Esophagus mucosa (tissue), 1 donor: ENCODE measurements around the gene FNTB. TPM values are rescaled to one million over a fixed set of nuclear protein-coding genes. Genes with fewer than 3 reads are reported as not detected.

ENCODE experiments used
- ATAC-seq: fragments of 200-7000 bp; cut with Tn5 transposase; one replicate; pipeline ENCODE4 v1.9.1; 2020
- total RNA-seq: library from RNA; stranded (reverse); gene quantifications from one replicate; pipeline ENCODE4 v1.2.4, GENCODE V29; 2023
- donor health status: DM: yes; HTN: yes; CAD: no.

FNTB gene
- total RNA-seq, 1 donor from 2014 or later, result 22.6 TPM

- peak; percentile 85 for ATAC-seq
Measured at GRCh38 chr14:65092349-65092748, 105.7 kb downstream of the FNTB start.

GRCh38 chr14:65095633-65096205 lies 109.0 kb downstream of the FNTB start:
- ATAC-seq, result no peak

GRCh38 chr14:65096323-65097089 lies 109.8 kb downstream of the FNTB start:
- no peak for ATAC-seq

DNA sequence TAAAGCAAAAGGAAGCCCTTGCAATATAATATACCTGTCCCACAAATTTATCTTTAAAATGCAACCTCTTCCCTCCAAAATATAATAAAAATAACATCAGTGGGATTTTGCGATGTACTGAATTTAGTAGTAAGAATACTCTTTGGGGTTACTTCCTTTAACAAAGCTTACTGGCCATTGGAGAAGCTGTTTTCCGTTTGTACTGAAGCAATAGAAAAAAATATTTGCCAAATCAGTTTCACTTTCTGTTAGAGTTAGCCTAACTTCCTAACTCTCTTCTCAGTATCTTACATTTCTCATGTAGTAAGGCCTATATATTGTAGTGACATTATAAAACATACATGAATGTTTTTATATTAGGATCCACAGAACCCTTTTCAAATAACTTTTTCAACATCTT lies 111.9 kb downstream of the FNTB start:
- no peak for ATAC-seq

DNA sequence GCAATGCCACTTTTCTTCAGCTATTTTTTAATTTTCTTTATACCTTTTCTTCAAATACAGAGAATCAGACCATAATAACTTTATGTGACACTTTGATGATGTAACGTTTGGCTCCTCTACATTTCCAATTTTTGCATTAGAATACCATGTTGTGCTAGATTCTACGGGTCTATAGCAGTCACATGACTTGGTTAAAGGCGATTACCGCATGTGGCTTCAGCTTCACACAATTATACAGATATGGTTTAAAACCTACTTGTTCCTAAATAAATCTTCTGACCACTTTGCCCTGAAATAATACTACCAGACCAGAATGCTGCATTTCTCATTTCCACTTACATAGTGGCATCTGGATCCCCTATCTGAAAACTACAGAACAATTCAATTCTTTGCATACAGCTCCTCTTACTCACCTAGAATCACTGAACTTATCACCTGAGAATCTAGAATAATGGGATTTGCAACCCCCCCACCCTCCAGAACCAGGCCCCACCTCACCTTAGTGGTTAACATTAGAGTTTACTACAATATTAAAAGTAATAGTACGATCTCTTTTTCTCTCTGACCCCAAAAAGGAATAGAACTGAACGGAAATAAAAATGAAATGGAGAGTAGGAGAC lies 114.3 kb downstream of the FNTB start:
- no peak for ATAC-seq

DNA sequence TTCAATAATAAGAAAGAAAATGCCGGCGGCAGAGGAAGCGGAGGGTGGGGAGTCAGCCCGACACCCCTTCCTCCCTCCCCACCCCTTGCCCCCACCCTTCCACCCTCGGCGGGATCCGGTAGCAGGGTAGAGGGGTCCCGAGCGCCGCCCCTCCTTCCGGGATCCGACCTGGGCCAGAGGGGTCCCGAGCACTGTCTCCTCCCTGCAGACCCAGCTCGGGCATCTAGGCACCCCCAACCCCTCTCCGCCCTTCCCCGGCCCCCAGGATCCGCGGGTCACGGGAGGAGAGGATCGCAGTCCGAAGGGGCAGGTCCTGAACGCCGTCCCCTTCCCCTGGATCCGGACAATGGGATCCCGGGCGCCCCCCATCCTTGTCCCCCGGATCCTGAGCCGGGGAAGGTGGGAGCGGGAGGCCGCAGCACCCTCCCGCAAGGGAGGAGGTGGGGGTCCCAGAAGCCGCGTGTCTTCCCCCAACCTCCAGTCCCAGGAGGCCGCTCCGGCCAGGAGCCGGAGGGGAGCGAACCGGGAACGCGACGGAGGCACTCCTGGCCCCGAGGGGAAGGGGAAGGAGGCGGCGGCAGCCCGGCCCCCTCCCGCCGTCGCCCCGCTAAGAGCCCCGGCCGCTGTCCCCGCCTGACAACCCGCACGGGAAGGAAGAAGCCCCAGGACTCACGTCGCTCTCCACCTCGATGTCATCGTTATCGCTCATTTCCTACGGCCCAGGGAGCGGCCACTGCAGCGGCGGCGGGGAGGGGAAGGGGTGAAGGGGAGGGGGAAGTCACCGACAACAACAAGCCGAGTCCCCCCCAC lies 115.1 kb downstream of the FNTB start:
- ATAC-seq, result peak; percentile 9

DNA sequence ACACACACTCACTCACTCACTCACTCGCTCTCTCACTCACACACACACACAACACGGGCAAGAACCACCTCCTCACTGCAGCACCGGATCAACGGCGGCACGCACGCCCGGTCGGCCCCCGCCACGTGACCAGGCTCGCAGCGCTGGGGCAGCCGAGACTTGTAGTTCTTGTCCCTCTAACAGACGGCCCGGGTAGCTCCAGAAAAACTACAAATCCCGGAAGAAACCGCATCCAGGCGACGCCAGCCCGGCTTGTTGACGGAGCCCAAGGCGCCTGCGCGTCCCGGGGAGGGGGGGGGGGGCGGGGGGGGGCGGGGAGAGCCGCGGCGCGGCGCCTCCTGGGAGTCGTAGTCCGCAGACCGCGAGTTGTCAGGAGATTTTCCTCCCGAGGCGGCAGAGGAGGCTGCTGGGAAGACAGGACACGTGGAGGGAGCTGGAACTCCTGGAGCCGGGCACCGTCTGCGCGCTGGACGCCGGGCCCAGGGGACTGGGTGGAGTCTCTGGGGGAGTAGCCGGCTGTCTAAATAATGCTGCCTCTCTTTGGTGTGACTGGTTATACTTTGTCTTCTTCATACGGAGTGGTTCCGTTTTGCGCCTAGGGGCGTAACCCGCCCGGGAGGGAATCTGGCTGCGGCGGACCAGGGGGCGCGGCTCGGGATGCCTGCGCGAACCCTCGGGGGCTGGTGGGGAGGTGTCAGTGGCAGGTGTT lies 115.9 kb downstream of the FNTB start, which contains the start of gene MAX:
Gene MAX, minus strand, starts transcription at position 77 of the 709 bp plus-strand sequence. CDS start 178 bp downstream, outside the sequence.
- peak; percentile 95 for ATAC-seq

DNA sequence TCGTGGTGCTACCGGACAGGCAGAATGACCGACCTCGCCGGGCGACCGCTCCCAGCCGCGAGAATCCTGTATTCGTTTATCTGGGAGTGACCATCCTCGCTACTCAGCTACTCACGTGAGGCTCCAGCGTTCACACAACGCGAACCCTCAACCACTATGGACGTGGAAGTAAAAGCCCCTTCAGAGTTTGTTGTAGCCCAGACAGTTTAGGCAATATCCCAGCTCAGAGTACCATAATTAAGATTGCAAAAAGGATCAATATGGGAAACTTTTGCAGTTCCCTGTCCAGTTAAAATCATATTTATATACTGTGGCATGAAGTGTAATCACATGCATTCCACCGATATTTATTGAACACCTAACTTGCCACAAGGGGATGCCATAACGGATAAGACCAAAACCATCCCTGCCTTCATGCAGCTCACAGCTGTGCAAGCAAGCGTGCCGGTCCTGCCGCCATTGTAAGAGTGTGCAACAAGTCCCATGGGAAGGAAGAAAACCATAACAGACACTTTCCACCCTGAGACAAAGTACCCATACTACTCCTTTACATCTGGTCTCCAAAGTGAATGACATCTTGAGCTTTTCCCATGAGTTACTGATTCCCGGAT lies 116.6 kb downstream of the FNTB start:
- ATAC-seq, result no peak

DNA sequence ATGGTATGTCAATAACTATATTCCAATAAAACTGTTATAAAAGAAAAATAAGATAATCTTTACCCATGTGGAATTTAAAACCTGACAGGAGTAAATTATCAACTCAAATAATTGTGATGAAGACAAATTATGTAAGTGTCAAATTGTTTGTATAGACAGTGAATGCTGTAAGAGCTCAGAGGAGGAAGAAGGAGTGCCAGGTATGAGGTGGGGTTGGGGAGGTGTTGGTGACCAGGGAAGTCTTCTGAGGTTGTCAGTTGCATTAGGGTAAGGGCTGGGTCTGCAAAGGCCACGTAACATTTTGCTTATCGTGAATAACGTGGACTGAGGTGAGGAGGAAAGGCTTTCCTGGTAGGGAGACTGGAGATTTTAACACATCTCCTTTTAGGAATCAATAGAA lies 118.1 kb downstream of the FNTB start:
- ATAC-seq, result no peak

DNA sequence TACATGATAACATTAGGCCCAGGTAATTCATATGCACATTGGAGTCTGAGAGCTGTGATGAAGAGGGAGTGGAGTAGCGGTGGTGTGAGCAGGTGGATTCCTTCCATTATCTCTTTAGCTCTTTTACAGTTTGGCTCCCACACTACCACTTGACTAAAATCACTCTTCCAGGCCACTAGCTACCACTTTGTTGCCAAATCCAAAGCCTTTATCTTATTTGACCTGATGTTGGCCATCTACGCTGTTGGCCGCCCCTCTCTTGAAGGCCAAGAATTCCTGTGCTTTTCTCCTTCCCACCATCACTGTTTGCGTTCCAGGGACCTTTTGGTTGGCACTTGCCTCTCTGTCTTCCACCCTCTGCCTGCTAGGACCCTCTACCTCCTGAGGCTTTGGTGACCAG lies 119.6 kb downstream of the FNTB start:
- ATAC-seq, result no peak

DNA sequence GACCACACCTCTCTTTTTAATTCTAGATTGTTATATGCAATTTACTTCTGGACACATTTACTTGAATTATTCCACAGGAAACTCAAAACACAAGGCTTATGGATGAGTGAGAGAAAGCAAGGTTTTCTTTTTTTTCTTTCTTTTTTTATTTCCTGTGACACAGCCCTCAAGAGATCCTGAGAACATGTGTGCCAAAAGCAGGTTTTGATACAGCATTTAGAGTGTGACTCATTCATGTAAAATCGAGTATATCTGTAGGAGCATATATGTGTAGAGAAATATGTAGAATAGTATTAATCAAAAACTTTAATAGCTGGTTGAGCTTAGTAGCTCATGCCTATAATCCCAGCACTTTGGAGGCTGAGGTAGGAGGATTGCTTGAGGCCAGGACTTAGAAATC lies 120.0 kb downstream of the FNTB start:
- no peak for ATAC-seq

GRCh38 chr14:65107200-65107599 lies 120.5 kb downstream of the FNTB start:
- no peak for ATAC-seq

DNA sequence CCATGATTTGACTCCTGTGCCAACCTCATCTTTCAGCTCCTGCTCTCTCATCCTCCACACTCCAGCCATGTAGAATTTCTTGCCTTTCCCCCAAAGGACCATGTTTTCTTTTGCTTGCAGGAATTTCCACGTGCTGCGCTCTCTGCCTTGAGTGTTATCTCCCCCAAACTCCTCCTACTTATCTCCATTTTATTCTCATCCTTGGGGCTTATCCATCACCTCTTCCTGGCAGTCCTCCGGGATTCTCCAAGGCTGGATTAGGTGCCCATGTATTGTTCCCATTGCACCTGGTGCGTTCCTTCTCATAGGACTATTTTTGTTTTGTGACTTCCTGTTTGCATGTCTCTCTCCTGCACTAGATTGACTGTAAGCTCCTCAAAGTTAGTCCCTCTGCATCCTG lies 122.7 kb downstream of the FNTB start:
- no peak for ATAC-seq

- no peak for ATAC-seq
Measured at GRCh38 chr14:65110525-65110924, 123.8 kb downstream of the FNTB start.

Other genes with a start within 250 kb of the FNTB start
- gene SPTB, start 107.0 kb upstream of the FNTB start, total RNA-seq, result 0.08 TPM
- 38.6 TPM for gene CHURC1, start 72.4 kb upstream of the FNTB start, total RNA-seq
- gene GPX2, start 44.1 kb upstream of the FNTB start, total RNA-seq, result 68.1 TPM
- 1.8 TPM for gene RAB15, start 14.6 kb upstream of the FNTB start, total RNA-seq
- gene MAX, start 115.6 kb downstream of the FNTB start, total RNA-seq, result 90.8 TPM